Breast epithelium (tissue), 4 donors: Measurements from ENCODE around the gene C12orf75. TPM values are rescaled to one million over a fixed set of nuclear protein-coding genes. Genes with fewer than 3 reads are reported as not detected.
"Not testable (repeated sequence)": the region's sequence is repeated elsewhere in the genome, so short reads cannot be mapped to it uniquely, and the experiment has no call there.

Experiments
- DNase-seq, 2 donors: peaks; one replicate each; pipeline ENCODE4 v3.0.0-alpha.2; 2019; ENCODE audit warnings: low spot score in 2 of 2
- H3K27ac ChIP-seq, 2 donors: fragments of 200-600 bp; sonication (generic) in 1 of 2; one replicate each; pipeline ENCODE4 v1.5.1; 2016 to 2019; ENCODE audit warnings: mild to moderate bottlenecking in 1 of 2
- H3K27me3 ChIP-seq, 2 donors: fragments of 200-600 bp; sonication (generic) in 1 of 2; one replicate each; pipeline versions ENCODE4 v1.5.1 to v1.6.0; 2017 to 2019; ENCODE audit warnings: control low read depth in 1 of 2, mild to moderate bottlenecking in 1 of 2
- H3K36me3 ChIP-seq: fragments of 200-600 bp; one replicate; pipeline ENCODE4 v1.5.1; 2019
- H3K4me1 ChIP-seq, 2 donors: fragments of 200-600 bp; sonication (generic); one replicate each; pipeline ENCODE4 v1.5.1; 2016 to 2019; ENCODE audit warnings: control low read depth in 1 of 2
- H3K4me3 ChIP-seq, 3 donors: fragments of 200-600 bp; sonication (generic); 1 replicate in 2 of 3; 2 replicates in 1 of 3; pipeline ENCODE4 v1.5.1; 2016 to 2019; ENCODE audit warnings: mild to moderate bottlenecking in 3 of 3, moderate library complexity in 2 of 3
- H3K9me3 ChIP-seq, 2 donors: fragments of 200-600 bp; sonication (generic) in 1 of 2; one replicate each; pipeline ENCODE4 v1.5.1; 2016 to 2019; ENCODE audit warnings: control low read depth in 1 of 2
- POLR2A ChIP-seq: fragments of 450-650 bp; IDR thresholded peaks from one replicate; pipeline ENCODE4 v1.6.1; 2016; ENCODE audit warnings: antibody characterized with exemption, mild to moderate bottlenecking, moderate library complexity
- POLR2AphosphoS5 ChIP-seq, 3 donors: sonication (generic); formaldehyde crosslinking; IDR thresholded peaks; one replicate each; pipeline ENCODE4 v1.6.1; 2017; ENCODE audit warnings: antibody characterized with exemption in 3 of 3
- intact Hi-C: fragments of 100-400 bp; cut with DNase I; formaldehyde crosslinking; loops from one replicate; pipeline ENCODE4 v1.15.1; 2023; ENCODE audit warnings: low total_unique reads
- total RNA-seq, 3 donors: library from RNA; depleted of rRNA; stranded (reverse); fragments of >200 nt; gene quantifications; one replicate each; pipeline ENCODE4 v1.1.0, GENCODE V29; 2016
- TF ChIP-seq, protein P1 (sequence below), 3 donors: fragments of 450-650 bp; IDR thresholded peaks; one replicate each; pipeline ENCODE4 v1.5.1; 2016 to 2017; ENCODE audit warnings: antibody characterized with exemption in 3 of 3, mild to moderate bottlenecking in 3 of 3, moderate library complexity in 3 of 3

Gene C12orf75
- total RNA-seq, 3 donors from 2014 or later, result 2.4 to 20.9 (median 20.0) TPM

DNA sequence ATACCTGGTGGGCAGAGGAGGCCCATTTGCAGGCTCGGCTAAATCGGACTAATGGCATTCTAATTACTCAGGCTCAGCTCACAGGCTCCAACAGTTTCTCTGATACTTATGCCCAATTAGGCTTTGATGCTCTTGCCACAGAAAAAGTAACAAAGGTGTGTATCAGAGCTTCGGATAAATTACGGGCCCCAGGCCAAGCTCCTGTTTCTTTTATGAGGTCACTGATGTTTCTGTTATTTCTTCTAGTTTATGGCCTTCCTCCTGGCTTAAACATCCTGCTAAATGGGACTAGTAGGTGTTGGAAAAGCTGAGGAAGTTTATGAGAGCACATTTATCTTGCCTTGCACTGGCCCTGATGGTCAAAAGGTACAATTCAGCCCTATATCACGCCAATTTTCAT lies 28.8 kb upstream of the C12orf75 start:
- intact Hi-C loops, result no loop called here
- H3K27ac ChIP-seq, result no peak overlapping the region
- DNase-seq, result no peak
- no peak overlapping the region for H3K4me3 ChIP-seq
- no peaks in the 10 kb centered on the region for H3K4me1 ChIP-seq
- H3K9me3 ChIP-seq, result no peaks in the 10 kb centered on the region
- no peaks in the 10 kb centered on the region for H3K36me3 ChIP-seq
- no peaks in the 10 kb centered on the region for H3K27me3 ChIP-seq
- TF ChIP-seq POLR2AphosphoS5 (IDR thresholded peaks at IDR 0.05) (no peak), POLR2A (no peak)
- TF ChIP-seq, protein P1, sequence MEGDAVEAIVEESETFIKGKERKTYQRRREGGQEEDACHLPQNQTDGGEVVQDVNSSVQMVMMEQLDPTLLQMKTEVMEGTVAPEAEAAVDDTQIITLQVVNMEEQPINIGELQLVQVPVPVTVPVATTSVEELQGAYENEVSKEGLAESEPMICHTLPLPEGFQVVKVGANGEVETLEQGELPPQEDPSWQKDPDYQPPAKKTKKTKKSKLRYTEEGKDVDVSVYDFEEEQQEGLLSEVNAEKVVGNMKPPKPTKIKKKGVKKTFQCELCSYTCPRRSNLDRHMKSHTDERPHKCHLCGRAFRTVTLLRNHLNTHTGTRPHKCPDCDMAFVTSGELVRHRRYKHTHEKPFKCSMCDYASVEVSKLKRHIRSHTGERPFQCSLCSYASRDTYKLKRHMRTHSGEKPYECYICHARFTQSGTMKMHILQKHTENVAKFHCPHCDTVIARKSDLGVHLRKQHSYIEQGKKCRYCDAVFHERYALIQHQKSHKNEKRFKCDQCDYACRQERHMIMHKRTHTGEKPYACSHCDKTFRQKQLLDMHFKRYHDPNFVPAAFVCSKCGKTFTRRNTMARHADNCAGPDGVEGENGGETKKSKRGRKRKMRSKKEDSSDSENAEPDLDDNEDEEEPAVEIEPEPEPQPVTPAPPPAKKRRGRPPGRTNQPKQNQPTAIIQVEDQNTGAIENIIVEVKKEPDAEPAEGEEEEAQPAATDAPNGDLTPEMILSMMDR (IDR thresholded peaks at IDR 0.05), result no peak

DNA sequence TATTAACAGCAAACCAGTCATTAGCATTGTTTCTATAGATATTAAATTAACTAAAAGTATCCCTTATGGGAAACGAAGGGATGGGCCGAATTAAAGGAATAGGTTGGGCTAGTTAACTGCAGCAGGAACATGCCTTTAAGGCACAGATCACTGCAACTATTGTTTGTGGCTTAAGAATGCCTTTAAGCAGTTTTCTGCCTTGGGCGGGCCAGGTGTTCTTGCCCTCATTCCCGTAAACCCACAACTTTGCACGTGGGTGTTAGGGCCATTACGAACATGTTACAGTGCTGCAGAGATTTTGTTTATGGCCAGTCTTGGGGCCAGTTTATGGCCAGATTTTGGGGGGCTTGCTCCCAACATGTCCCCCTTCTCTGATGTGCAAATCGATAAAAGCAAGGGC lies 27.5 kb upstream of the C12orf75 start:
- H3K27me3 ChIP-seq, H3K4me1 ChIP-seq, H3K27ac ChIP-seq, DNase-seq, intact Hi-C loops, H3K9me3 ChIP-seq, H3K36me3 ChIP-seq, H3K4me3 ChIP-seq: not testable (repeated sequence)

DNA sequence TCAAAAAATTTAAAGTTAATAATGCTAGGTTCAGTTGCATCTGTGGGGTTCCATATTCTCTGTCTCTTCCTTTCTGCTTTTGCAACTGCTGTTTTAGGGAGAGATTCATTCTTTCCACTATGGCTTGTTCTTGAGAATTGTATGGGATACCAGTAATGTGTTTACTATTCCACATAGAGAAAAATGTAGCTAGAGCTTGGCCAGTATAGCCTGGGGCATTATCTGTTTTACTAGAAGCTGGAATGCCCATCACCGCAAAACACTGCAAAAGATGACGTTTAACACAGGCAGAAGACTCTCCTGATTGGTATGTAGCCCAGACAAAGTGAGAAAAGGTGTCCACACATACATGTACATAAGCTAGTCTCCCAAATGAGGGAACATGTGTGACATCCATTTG lies 25.9 kb upstream of the C12orf75 start:
- H3K27ac ChIP-seq, H3K4me1 ChIP-seq, H3K9me3 ChIP-seq, DNase-seq, H3K27me3 ChIP-seq, H3K36me3 ChIP-seq, H3K4me3 ChIP-seq, intact Hi-C loops: not testable (repeated sequence)

DNA sequence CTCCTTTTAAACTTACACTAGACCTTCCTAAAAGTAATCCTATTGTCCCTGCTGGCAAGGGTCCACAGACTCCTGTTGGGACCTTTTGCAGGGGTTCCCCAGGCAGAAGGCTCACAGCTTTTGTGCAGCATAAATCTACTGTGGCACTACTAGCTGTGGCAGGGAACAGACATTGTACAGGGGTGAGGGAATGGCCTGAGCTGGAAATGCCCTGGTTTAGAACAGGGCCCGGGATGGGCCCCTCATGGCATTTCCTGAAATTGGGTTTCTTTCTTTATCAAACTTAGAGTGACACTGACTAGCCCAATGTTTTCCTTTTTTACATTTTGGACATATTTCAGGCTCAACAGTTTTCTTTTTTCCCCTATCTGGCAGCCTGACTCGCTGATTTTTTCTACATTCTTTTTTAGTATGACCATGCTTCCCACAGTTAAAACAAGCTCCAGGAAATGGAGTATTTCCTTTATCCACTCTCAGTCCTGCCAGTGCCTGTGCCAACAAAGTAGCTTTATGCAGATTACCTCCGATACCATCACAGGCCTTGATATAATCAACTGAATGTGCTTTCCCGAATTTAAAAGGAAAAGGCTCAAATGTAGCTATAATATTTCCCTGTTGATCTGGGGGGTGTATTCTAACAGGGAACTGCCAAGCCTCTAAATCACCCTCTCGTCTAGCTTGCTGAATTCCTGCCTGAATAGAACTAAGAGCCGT lies 22.7 kb upstream of the C12orf75 start:
- DNase-seq, H3K4me3 ChIP-seq, intact Hi-C loops, H3K27me3 ChIP-seq, H3K9me3 ChIP-seq, H3K27ac ChIP-seq, H3K36me3 ChIP-seq, H3K4me1 ChIP-seq: not testable (repeated sequence)

DNA sequence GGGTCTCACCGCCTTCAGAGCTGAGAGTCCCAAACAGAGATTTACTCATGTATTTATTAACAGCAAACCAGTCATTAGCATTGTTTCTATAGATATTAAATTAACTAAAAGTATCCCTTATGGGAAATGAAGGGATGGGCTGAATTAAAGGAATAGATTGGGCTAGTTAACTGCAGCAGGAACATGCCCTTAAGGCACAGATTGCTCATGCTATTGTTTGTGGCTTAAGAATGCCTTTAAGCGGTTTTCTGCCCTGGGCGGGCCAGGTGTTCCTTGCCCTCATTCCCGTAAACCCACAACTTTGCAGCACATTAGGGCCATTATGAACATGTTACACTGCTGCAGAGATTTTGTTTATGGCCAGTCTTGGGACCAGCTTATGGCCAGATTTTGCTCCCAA lies 21.7 kb upstream of the C12orf75 start:
- H3K4me1 ChIP-seq, H3K9me3 ChIP-seq, DNase-seq, H3K36me3 ChIP-seq, intact Hi-C loops, H3K27ac ChIP-seq, H3K27me3 ChIP-seq, H3K4me3 ChIP-seq: not testable (repeated sequence)

DNA sequence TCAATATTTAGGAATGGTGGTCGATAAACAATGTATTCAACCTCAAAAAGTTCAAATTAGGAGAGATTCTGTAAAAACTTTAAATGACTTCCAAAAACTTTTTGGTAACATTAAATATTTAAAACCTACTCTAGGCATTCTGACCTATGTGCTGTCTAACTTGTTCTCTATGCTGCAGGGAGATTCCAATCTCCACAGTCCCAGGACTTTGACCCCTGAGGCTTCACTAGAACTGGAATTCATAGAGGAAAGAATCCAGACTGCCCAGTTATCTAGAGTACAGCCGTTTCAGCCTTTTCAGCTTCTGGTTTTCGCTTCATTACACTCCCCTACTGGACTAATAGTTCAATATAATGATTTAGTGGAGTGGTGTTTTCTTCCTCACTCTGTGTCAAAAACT lies 21.1 kb upstream of the C12orf75 start:
- H3K4me3 ChIP-seq, H3K9me3 ChIP-seq, H3K4me1 ChIP-seq, H3K27ac ChIP-seq, intact Hi-C loops, H3K36me3 ChIP-seq, H3K27me3 ChIP-seq, DNase-seq: not testable (repeated sequence)

DNA sequence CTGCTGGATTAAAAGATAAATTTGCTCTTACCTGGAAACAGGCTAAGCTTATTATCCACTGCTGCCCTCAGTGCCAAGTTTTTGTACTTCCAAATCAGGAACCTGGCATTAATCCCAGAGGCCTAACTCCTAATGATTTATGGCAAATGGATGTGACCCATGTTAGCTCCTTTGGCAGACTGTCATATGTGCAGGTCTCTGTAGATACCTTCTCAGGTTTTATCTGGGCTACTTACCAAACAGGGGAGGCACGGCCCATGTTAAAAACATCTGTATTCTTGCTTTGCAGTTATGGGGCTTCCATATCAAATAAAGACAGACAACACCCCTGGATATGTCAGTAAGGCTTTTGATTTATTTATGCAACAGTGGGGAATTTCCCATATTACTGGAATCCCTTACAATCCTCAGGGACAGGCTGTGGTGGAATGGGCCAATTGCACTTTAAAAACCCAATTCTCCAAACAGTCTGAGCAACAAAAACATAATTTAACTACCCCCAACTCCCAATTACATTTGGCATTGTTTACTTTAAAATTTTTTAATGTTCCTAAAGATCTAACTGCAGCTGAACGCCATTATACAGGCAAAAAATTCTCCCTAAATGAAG lies 19.9 kb upstream of the C12orf75 start:
- H3K4me3 ChIP-seq, H3K36me3 ChIP-seq, H3K27ac ChIP-seq, H3K27me3 ChIP-seq, H3K4me1 ChIP-seq, H3K9me3 ChIP-seq, intact Hi-C loops, DNase-seq: not testable (repeated sequence)

DNA sequence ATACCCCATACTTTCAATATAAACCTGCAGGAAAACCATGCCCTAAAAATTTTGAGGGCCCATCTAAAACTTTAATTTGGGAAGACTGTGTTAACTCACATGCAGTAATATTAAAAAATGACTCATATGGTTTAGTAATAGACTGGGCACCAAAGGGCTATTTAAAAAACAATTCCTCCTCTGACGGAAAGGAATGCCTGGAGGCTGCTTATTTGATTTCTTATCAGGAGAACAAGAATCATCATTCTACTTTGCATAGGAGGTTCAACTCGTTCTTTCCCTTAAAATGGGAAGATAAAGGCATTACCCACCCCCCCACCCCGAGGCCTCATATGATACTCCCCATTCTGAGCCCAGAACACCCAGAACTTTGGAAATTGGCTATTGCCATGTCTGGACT lies 18.6 kb upstream of the C12orf75 start:
- DNase-seq, H3K4me1 ChIP-seq, H3K36me3 ChIP-seq, intact Hi-C loops, H3K4me3 ChIP-seq, H3K27me3 ChIP-seq, H3K9me3 ChIP-seq, H3K27ac ChIP-seq: not testable (repeated sequence)

DNA sequence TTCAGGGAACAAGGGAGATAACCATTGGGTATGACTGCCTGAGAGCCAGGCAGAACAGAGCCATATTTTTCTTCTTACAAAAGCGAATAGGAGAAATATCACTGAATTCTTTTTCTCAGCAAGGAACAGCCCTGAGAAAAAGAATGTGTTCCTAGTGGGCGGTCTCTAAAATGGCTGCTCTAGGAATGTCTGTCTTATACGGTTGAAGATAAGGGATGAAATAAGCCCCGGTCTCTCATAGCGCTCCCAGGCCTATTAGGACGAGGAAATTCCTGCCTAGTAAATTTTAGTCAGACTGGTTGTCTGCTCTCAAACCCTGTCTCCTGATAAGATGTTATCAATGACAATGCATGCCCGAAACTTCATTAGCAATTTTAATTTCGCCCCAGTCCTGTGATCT lies 16.7 kb upstream of the C12orf75 start:
- intact Hi-C loops, H3K9me3 ChIP-seq, H3K4me3 ChIP-seq, DNase-seq, H3K27ac ChIP-seq, H3K27me3 ChIP-seq, H3K36me3 ChIP-seq, H3K4me1 ChIP-seq: not testable (repeated sequence)
